Glutamatergic neuron (in vitro differentiated cells): ENCODE data around the gene CASP5. TPM values are rescaled to one million over a fixed set of nuclear protein-coding genes. Genes with fewer than 3 reads are reported as not detected.

Experiments used
- DNase-seq: peaks from one replicate; pipeline ENCODE4 v3.0.0; 2022
- H3K27ac Mint-ChIP-seq: one replicate; pipeline ENCODE4 v1.8.0; 2020; ENCODE audit warnings: mild to moderate bottlenecking, mixed read lengths, inconsistent platforms; ENCODE audit not compliant: unreplicated experiment
- H3K27me3 Mint-ChIP-seq: one replicate; pipeline ENCODE4 v1.8.0; 2020; ENCODE audit warnings: mild to moderate bottlenecking, moderate library complexity, mixed read lengths, inconsistent platforms; ENCODE audit not compliant: unreplicated experiment
- H3K36me3 Mint-ChIP-seq: one replicate; pipeline ENCODE4 v1.8.0; 2020; ENCODE audit warnings: mild to moderate bottlenecking, mixed read lengths, inconsistent platforms; ENCODE audit not compliant: unreplicated experiment
- H3K4me1 Mint-ChIP-seq: one replicate; pipeline ENCODE4 v1.8.0; 2020; ENCODE audit warnings: mild to moderate bottlenecking, low read depth, mixed read lengths, inconsistent platforms; ENCODE audit not compliant: unreplicated experiment
- H3K4me3 Mint-ChIP-seq: one replicate; pipeline ENCODE4 v1.8.0; 2020; ENCODE audit warnings: mild to moderate bottlenecking, mixed read lengths, inconsistent platforms; ENCODE audit not compliant: unreplicated experiment
- H3K9me3 Mint-ChIP-seq: one replicate; pipeline ENCODE4 v1.8.0; 2020; ENCODE audit warnings: mild to moderate bottlenecking, moderate library complexity, mixed read lengths, inconsistent platforms; ENCODE audit not compliant: unreplicated experiment
- CTCF ChIP-seq: fragments of 200-600 bp; sonication (generic); IDR thresholded peaks from one replicate; pipeline ENCODE4 v1.5.0; 2021; ENCODE audit not compliant: partially characterized antibody, unreplicated experiment
- total RNA-seq: library from RNA; stranded (reverse); fragmentation: NEBNext Ultra II Directional; extraction: Animal tissue kit (Norgen Biotek cat#: 25700); gene quantifications from one replicate; pipeline ENCODE4 v1.2.1, GENCODE V29; 2021; ENCODE audit not compliant: unreplicated experiment

CASP5 gene
- total RNA-seq, 1 donor from 2014 or later = not detected

GRCh38 chr11:104964247-104964646 is 58.7 kb downstream of the CASP5 start:
- H3K27ac Mint-ChIP-seq = no peak overlapping the region
- no peak for DNase-seq
- TF ChIP-seq CTCF = no peak
- no peaks in the 10 kb centered on the region for H3K27me3 Mint-ChIP-seq
- no peaks in the 10 kb centered on the region for H3K4me1 Mint-ChIP-seq
- no peaks in the 10 kb centered on the region for H3K36me3 Mint-ChIP-seq
- H3K9me3 Mint-ChIP-seq = peaks cover 4% of the 10 kb centered on the region
- no peak overlapping the region for H3K4me3 Mint-ChIP-seq

GRCh38 chr11:104962852-104963251 is 60.1 kb downstream of the CASP5 start:
- Mint-ChIP-seq H3K36me3 (no peaks in the 10 kb centered on the region), H3K4me3 (no peak overlapping the region), H3K4me1 (no peaks in the 10 kb centered on the region), H3K27me3 (no peaks in the 10 kb centered on the region), H3K9me3 (peaks cover 4% of the 10 kb centered on the region), H3K27ac (no peak overlapping the region)
- DNase-seq = no peak
- no peak for TF ChIP-seq CTCF

- no peaks in the 10 kb centered on the region for H3K9me3 Mint-ChIP-seq
- no peaks in the 10 kb centered on the region for H3K4me1 Mint-ChIP-seq
- DNase-seq = no peak
- H3K36me3 Mint-ChIP-seq = no peaks in the 10 kb centered on the region
- no peak for TF ChIP-seq CTCF
- no peak overlapping the region for H3K4me3 Mint-ChIP-seq
- H3K27me3 Mint-ChIP-seq = no peaks in the 10 kb centered on the region
- no peak overlapping the region for H3K27ac Mint-ChIP-seq
These were observed 65.7 kb downstream of the CASP5 start for GRCh38 chr11:104957280-104957679.

- no peak for DNase-seq
- H3K9me3 Mint-ChIP-seq = no peaks in the 10 kb centered on the region
- TF ChIP-seq CTCF = no peak
- no peak overlapping the region for H3K4me3 Mint-ChIP-seq
- H3K36me3 Mint-ChIP-seq = no peaks in the 10 kb centered on the region
- H3K27me3 Mint-ChIP-seq = no peaks in the 10 kb centered on the region
- H3K4me1 Mint-ChIP-seq = no peaks in the 10 kb centered on the region
- no peak overlapping the region for H3K27ac Mint-ChIP-seq
These were observed 66.4 kb downstream of the CASP5 start for GRCh38 chr11:104956528-104956927.

GRCh38 chr11:104946907-104947306 is 76.1 kb downstream of the CASP5 start:
- TF ChIP-seq CTCF = peak; percentile 61
- Mint-ChIP-seq H3K4me1 (no peaks in the 10 kb centered on the region), H3K36me3 (no peaks in the 10 kb centered on the region), H3K9me3 (no peaks in the 10 kb centered on the region), H3K27ac (no peak overlapping the region), H3K27me3 (peaks cover 2% of the 10 kb centered on the region), H3K4me3 (no peak overlapping the region)
- DNase-seq = no peak

Other genes starting within 250 kb of the CASP5 start
- not detected for gene CASP12, start 124.7 kb downstream of the CASP5 start, total RNA-seq
- gene CASP4, start 54.6 kb downstream of the CASP5 start, total RNA-seq = not detected
- gene CASP1, start 12.0 kb upstream of the CASP5 start, total RNA-seq = not detected
- gene CARD16, start 22.2 kb upstream of the CASP5 start, total RNA-seq = not detected
- gene CARD18, start 116.6 kb upstream of the CASP5 start, total RNA-seq = not detected